Medulla oblongata (tissue), 1 donor: ENCODE data around the gene SEMA5A.

ENCODE experiments used
- DNase-seq: peaks from one replicate; pipeline ENCODE4 v3.0.0-alpha.2; 2015; ENCODE audit errors: extremely low spot score

SEMA5A gene

GRCh38 chr5:9515436-9515835, 30.4 kb downstream of the SEMA5A start:
- DNase-seq = no peak

GRCh38 chr5:9514968-9515367, 30.9 kb downstream of the SEMA5A start:
- DNase-seq = no peak

GRCh38 chr5:9513827-9514226, 32.0 kb downstream of the SEMA5A start:
- DNase-seq = peak; percentile 41

GRCh38 chr5:9512457-9512856, 33.4 kb downstream of the SEMA5A start:
- DNase-seq = no peak

GRCh38 chr5:9507974-9508373, 37.9 kb downstream of the SEMA5A start:
- DNase-seq = no peak

- DNase-seq = no peak
These were observed 40.6 kb downstream of the SEMA5A start for GRCh38 chr5:9505225-9505624.

GRCh38 chr5:9502864-9503263, 43.0 kb downstream of the SEMA5A start:
- DNase-seq = no peak

GRCh38 chr5:9502050-9502834, 43.6 kb downstream of the SEMA5A start:
- DNase-seq = no peak

- DNase-seq = no peak
These were observed 45.2 kb downstream of the SEMA5A start for GRCh38 chr5:9500625-9501024.

- DNase-seq = no peak
These were observed 45.7 kb downstream of the SEMA5A start for GRCh38 chr5:9500193-9500592.

GRCh38 chr5:9499498-9499876, 46.4 kb downstream of the SEMA5A start:
- DNase-seq = no peak

GRCh38 chr5:9498541-9499497, 47.1 kb downstream of the SEMA5A start:
- no peak for DNase-seq

GRCh38 chr5:9497347-9497746, 48.5 kb downstream of the SEMA5A start:
- no peak for DNase-seq

GRCh38 chr5:9496801-9497200, 49.1 kb downstream of the SEMA5A start:
- no peak for DNase-seq

GRCh38 chr5:9495121-9495520, 50.8 kb downstream of the SEMA5A start:
- no peak for DNase-seq

- DNase-seq = no peak
These were observed 51.6 kb downstream of the SEMA5A start for GRCh38 chr5:9494301-9494700.

- no peak for DNase-seq
These were observed 55.3 kb downstream of the SEMA5A start for GRCh38 chr5:9490494-9491097.

GRCh38 chr5:9483779-9484178, 62.1 kb downstream of the SEMA5A start:
- no peak for DNase-seq

- DNase-seq = no peak
These were observed 62.6 kb downstream of the SEMA5A start for GRCh38 chr5:9483243-9483642.

GRCh38 chr5:9482381-9482780, 63.5 kb downstream of the SEMA5A start:
- DNase-seq = no peak

GRCh38 chr5:9480499-9480898, 65.4 kb downstream of the SEMA5A start:
- DNase-seq = no peak

GRCh38 chr5:9479990-9480389, 65.9 kb downstream of the SEMA5A start:
- no peak for DNase-seq
